Globus pallidus (tissue), 1 donor: ENCODE data around the gene RTP3.

Experiments
- DNase-seq: peaks from one replicate; pipeline ENCODE4 v3.0.0-alpha.2; 2015; ENCODE audit warnings: low spot score

The RTP3 gene

DNA sequence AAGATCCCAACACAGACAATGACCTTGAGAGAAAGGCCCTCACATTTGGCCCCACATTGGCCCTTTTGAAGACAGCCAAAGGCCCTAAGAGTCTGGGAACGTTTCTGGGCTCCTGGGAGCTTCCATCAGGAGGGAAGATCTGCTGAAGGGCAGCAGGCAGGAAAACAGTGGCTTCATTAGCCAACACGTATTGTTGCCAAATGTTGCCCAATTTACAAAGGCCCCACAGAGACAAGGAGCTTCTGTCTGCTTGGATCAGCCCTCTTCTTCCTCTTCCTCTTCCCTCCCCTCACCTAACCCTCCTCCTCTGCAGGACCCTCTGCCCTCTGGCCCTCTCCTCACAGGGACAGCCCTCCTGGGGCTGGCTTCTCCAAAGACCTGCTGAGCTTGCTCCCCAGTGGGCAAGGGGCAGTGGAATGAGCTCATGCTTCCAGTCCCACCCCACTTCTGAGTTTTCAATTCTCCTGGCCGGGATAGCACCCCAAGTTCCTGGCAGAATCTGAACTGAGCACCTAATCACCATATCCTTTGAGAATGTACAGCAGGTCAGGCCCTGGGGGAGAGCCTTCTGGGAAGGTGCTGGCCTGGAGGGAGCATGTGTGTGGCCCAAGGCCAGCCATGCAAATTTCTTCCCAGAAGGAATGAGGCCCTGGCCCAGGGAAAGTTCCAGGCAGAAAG lies 28.0 kb upstream of the RTP3 start:
- no peak for DNase-seq

DNA sequence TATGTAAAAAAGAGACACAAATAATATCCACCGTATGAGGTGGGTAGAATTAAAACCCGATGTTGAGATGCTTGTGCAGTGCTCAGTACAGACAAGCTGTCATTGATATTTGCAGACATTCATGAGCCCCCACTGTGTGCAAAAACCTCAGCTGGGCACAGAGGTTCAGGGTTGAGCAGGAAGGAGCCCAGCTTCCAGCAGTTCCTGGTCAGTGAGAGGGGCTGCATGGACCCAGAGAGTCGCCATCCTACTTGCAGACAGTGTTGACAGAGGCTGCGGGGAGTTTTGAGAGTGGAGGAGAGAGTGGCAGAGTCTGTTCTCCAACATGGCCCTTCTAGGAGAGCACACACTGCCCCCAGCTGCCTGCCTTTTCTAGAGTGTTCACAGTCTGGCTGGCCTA lies 26.9 kb upstream of the RTP3 start:
- no peak for DNase-seq

DNA sequence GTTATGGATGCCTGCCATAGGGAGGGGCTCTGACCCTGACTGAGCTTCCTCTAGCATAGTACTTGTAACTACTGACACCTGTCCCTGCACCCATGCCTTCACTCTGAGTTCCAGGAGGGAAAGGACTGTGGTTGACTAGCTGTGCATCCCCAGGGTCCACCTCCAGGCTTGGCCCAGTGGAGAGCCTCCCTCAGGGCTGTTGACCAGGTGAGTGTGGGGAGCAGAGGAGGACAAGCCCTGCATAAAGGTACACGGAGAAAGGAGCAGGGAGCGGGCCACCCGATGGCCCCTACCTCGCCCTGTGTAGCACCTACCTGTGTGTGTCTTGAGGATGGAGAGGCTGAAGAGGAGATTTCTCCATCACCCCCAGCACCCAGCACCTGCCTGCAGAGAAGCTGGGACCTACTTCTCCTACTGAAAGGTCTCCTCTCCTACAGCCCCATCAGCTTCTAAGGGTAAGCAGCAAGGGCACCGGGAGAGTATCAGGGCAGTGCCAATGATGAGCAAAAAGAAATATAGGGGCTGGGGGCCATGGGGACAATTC lies 26.3 kb upstream of the RTP3 start:
- DNase-seq: no peak

DNA sequence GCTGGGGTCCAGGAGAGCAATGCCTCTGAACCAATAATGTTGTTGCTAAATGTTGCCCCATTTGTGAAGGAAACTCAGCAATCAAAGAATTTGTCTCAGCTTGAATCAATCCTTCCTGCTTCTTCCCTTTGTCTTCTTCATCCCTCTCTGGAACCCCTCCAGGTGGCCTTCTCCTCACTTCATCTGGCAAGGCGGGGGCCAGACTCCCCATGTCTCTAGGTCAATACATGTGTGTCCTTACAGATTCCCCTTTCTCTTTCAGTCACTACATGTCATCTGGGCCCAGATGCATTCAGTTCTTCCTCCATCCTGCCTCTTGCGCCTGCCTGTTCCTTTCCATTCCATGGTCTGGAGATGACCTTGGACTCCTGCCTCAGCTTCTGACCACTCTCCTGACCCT lies 25.0 kb upstream of the RTP3 start:
- DNase-seq: no peak

DNA sequence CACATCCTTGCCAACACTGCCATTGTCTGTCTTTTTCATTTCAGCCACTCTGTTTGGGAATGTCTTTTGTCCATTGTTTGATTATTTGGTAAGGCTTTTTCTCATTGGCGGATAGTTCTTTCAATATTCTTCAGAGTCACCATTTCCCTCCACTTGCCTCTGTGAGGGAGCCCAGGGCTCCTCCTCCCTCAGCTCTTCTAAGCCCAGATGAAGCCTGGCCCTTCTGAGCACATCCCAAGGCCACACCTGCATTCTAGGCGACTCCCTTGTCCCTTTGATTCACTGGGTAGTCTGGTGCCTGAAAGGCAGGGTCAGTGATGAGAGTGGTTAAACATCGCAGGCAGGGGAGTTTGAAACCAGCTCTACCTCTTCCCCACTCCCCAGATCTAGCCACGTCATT lies 20.6 kb upstream of the RTP3 start:
- no peak for DNase-seq

GRCh38 chr3:46477756-46478155 lies 20.0 kb upstream of the RTP3 start:
- DNase-seq: no peak

DNA sequence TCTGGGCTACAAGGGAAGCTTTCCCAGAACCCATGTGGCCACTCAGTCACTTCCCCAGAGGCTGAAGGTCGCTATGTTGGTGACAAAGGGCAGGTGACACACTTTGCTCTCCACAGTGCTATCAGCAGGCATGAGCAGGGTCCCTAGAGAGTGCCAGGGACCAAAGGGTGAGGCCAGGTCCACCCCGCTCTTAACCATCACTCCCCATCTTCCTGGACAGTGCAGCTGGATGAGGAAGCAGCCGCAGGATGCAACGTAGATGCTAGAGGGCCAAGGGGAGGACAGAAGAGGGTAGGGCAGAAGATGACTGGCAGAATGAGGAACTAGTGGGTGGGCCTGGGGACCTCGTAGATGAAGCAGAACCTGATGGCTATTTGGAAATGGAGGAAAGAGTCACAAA lies 19.4 kb upstream of the RTP3 start:
- no peak for DNase-seq

- no peak for DNase-seq
Measured at GRCh38 chr3:46479021-46479420, 18.8 kb upstream of the RTP3 start.

GRCh38 chr3:46479696-46480095 lies 18.1 kb upstream of the RTP3 start:
- DNase-seq: no peak

GRCh38 chr3:46480491-46481195 lies 17.1 kb upstream of the RTP3 start:
- DNase-seq: peak; percentile 80

GRCh38 chr3:46481636-46482035 lies 16.1 kb upstream of the RTP3 start:
- DNase-seq: no peak

DNA sequence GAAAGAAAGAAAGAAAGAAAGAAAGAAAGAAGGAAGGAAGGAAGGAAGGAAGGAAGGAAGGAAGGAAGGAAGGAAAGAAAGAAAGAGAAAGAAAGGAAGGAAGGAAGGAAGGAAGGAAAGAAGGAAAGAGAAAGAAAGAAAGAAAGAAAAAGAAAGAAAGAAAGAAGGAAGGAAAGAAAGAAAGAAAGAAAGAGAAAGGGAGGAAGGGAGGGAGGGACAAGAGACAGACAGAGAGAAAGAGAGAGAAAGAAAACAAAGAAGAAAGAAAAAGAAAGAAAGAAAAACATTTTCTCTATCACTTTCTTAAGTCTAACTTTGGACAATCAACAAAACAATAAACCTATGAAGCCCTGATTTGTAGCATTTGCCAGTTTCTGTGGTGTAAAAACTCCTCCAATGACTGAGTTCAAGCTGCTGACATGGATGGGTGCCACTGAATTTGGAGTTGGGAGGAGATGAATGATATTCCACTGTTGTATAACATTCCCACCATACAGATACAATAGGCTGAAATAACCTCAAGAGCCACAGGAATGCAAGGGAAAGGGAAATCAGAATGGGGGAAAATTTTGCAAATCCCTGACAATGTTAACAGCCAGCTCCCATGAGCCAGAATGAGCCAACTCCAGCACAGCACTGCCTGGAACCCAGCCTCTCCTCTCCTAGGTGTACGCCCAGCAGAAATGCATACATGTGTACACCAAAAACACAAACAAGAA lies 15.0 kb upstream of the RTP3 start:
- DNase-seq: no peak

GRCh38 chr3:46483825-46484224 lies 14.0 kb upstream of the RTP3 start:
- no peak for DNase-seq

GRCh38 chr3:46484388-46484787 lies 13.4 kb upstream of the RTP3 start:
- DNase-seq: no peak

- no peak for DNase-seq
Measured at GRCh38 chr3:46484911-46485778, 12.6 kb upstream of the RTP3 start.

GRCh38 chr3:46485779-46486175 lies 12.0 kb upstream of the RTP3 start:
- DNase-seq: no peak

GRCh38 chr3:46488735-46489361 lies 8.9 kb upstream of the RTP3 start:
- DNase-seq: peak; percentile 84

GRCh38 chr3:46489381-46489780 lies 8.4 kb upstream of the RTP3 start:
- DNase-seq: no peak

DNA sequence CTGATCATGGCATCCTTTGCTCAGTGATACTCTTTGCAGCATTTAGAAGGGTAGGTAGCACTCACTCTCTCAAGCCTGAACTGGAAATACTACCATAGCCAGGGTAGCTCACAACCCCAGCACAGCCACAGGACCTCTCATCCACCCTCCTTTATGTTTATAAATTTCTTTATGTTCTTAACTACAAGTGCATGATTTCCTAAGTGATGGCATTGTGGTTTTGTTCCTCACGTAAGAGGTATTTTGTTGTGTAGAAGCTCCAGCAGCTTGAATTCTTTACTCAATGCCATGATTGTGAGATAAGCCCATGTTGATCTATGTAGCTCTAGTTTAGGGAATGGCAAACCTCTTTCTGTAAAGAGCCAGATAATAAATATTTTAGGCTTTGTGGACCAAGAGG lies 7.9 kb upstream of the RTP3 start:
- DNase-seq: no peak

- no peak for DNase-seq
Measured at GRCh38 chr3:46490338-46491084, 7.3 kb upstream of the RTP3 start.
